HepG2 (cell line): ENCODE results near the gene RAB5A. TPM values are rescaled to one million over a fixed set of nuclear protein-coding genes. Genes with fewer than 3 reads are reported as not detected.

ENCODE experiments used
- ATAC-seq: fragments of 200-7000 bp; cut with Tn5 transposase; 3 replicates; pipeline ENCODE4 v1.9.1; 2020; ENCODE audit warnings: mild to moderate bottlenecking, moderate library complexity
- BruUV-seq: library from RNA; stranded (reverse); fragments of 400-500 nt; replicated peaks from 2 replicates; lab custom pipeline; 2021; lab: Mats Ljungman, UMichigan
- CTCF ChIA-PET: fragments of 300-600 bp; formaldehyde crosslinking; extraction: SDS; loops from one replicate; lab custom pipeline; 2021; ENCODE audit warnings: low total read pairs, inconsistent platforms, low intra/inter-chr PET ratio; lab: Yijun Ruan, JAX
- POLR2A ChIA-PET: fragments of 350-600 bp; sonication (Branson Sonifier 250); formaldehyde crosslinking; loops from one replicate; lab custom pipeline; 2020; ENCODE audit warnings: antibody characterized with exemption, inconsistent platforms; lab: Yijun Ruan, JAX
- DNase-seq: peaks from one replicate; pipeline ENCODE4 v3.0.0-alpha.2; 2015; ENCODE audit warnings: low spot score
- FAIRE-seq: peaks from 3 replicates; lab custom pipeline; 2011; peaks lifted over from hg19 to GRCh38; lab: Jason Lieb, UNC
- H2AFZ ChIP-seq: one replicate; pipeline ENCODE4 v1.6.1; 2011; ENCODE audit warnings: low read length, inconsistent platforms
- H3K27ac ChIP-seq: fragments of 300-600 bp; 3 replicates; pipeline ENCODE4 v1.8.0; 2011; ENCODE audit warnings: mixed run types, mild to moderate bottlenecking, mixed read lengths, low read length, inconsistent platforms; ENCODE audit not compliant: insufficient read depth; ENCODE audit errors: extremely low read length
- H3K27me3 ChIP-seq, 2 experiments: fragments of 200-600 bp in 1 of 2; 2 replicates in 1 of 2; 3 replicates in 1 of 2; pipeline versions ENCODE4 v1.6.0 to v1.8.0; 2011; ENCODE audit warnings: low read length in 2 of 2, mild to moderate bottlenecking in 2 of 2, moderate library complexity in 2 of 2, inconsistent platforms in 1 of 2; ENCODE audit not compliant: insufficient read depth in 2 of 2, control insufficient read depth in 1 of 2
- H3K36me3 ChIP-seq, 2 experiments: fragments of 200-600 bp in 1 of 2; replicated peaks in 1 of 2; 2 replicates in 1 of 2; 3 replicates in 1 of 2; pipeline versions ENCODE4 v1.5.1 to v1.8.0; 2011; ENCODE audit warnings: low read length in 2 of 2, inconsistent platforms in 1 of 2; ENCODE audit not compliant: insufficient read depth in 2 of 2, control insufficient read depth in 1 of 2
- H3K4me1 ChIP-seq: 2 replicates; pipeline ENCODE4 v1.5.1; 2012; ENCODE audit warnings: low read length, inconsistent platforms; ENCODE audit not compliant: insufficient read depth
- H3K4me2 ChIP-seq: 2 replicates; pipeline ENCODE4 v1.6.0; 2011; ENCODE audit warnings: low read depth, low read length, inconsistent platforms
- H3K4me3 ChIP-seq, 3 experiments: fragments of 200-600 bp in 1 of 3; sonication (generic), shearing (Covaris generic) in 1 of 3; replicated peaks in 1 of 3; 2 replicates each; pipeline ENCODE4 v1.5.1; 2011 to 2016; ENCODE audit warnings: low read length in 3 of 3, inconsistent platforms in 2 of 3, low read depth in 2 of 3, mild to moderate bottlenecking in 2 of 3, control low read depth in 1 of 3, mixed read lengths in 1 of 3; ENCODE audit not compliant: insufficient read depth in 1 of 3
- H3K79me2 ChIP-seq: one replicate; pipeline ENCODE4 v1.6.1; 2011; ENCODE audit warnings: low read length, inconsistent platforms; ENCODE audit not compliant: insufficient read depth
- H3K9ac ChIP-seq: 2 replicates; pipeline ENCODE4 v1.6.0; 2011; ENCODE audit warnings: mild to moderate bottlenecking, low read depth, low read length, inconsistent platforms; ENCODE audit not compliant: insufficient read depth
- H3K9me3 ChIP-seq: 2 replicates; pipeline ENCODE4 v1.5.1; 2012; ENCODE audit warnings: mild to moderate bottlenecking, low read length
- H4K20me1 ChIP-seq: 2 replicates; pipeline ENCODE4 v1.6.0; 2011; ENCODE audit warnings: inconsistent platforms, mild to moderate bottlenecking, low read length, moderate library complexity; ENCODE audit not compliant: insufficient read depth
- CCDC6 ChIP-seq: sonication (generic); formaldehyde crosslinking; IDR thresholded peaks from 2 replicates; pipeline ENCODE4 v1.8.1; 2022; ENCODE audit warnings: mild to moderate bottlenecking, missing genetic modification reagents, moderate library complexity
- CENPX ChIP-seq: sonication (generic); formaldehyde crosslinking; IDR thresholded peaks from 2 replicates; pipeline ENCODE4 v1.9.0; 2021; ENCODE audit warnings: mild to moderate bottlenecking, missing genetic modification reagents, moderate library complexity
- CHCHD3 ChIP-seq: sonication (generic); formaldehyde crosslinking; IDR thresholded peaks from 2 replicates; pipeline ENCODE4 v1.8.0; 2022; ENCODE audit warnings: mild to moderate bottlenecking, missing genetic modification reagents, moderate library complexity
- GPN1 ChIP-seq: sonication (generic); formaldehyde crosslinking; IDR thresholded peaks from 2 replicates; pipeline ENCODE4 v1.5.1; 2020; ENCODE audit warnings: missing genetic modification reagents, borderline replicate concordance
- HNF4A ChIP-seq: sonication (generic); formaldehyde crosslinking; IDR thresholded peaks from 2 replicates; pipeline ENCODE4 v1.4.0; 2020; ENCODE audit warnings: missing genetic modification reagents
- ISL2 ChIP-seq: sonication (generic); formaldehyde crosslinking; IDR thresholded peaks from 2 replicates; pipeline ENCODE4 v1.5.0; 2020; ENCODE audit warnings: missing genetic modification reagents
- MTA1 ChIP-seq: sonication (generic); formaldehyde crosslinking; IDR thresholded peaks from 2 replicates; pipeline ENCODE4 v1.4.0; 2020; ENCODE audit warnings: missing genetic modification reagents, mild to moderate bottlenecking, borderline replicate concordance
- MYNN ChIP-seq: sonication (generic); formaldehyde crosslinking; IDR thresholded peaks from 2 replicates; pipeline ENCODE4 v1.4.0; 2020; ENCODE audit warnings: mild to moderate bottlenecking, low read depth, missing genetic modification reagents
- RBFOX2 ChIP-seq: fragments of 200-400 bp; formaldehyde crosslinking; IDR thresholded peaks from 2 replicates; pipeline ENCODE4 v1.6.1; 2017; ENCODE audit warnings: low read depth, mild to moderate bottlenecking, low read length
- ZFP41 ChIP-seq: sonication (generic); formaldehyde crosslinking; IDR thresholded peaks from 2 replicates; pipeline ENCODE4 v1.4.0; 2020; ENCODE audit warnings: mild to moderate bottlenecking, missing genetic modification reagents, borderline replicate concordance
- ZNF232 ChIP-seq: sonication (generic); formaldehyde crosslinking; IDR thresholded peaks from 2 replicates; pipeline ENCODE4 v1.4.0; 2020; ENCODE audit warnings: missing genetic modification reagents, borderline replicate concordance
- ZNF234 ChIP-seq: sonication (generic); formaldehyde crosslinking; conservative IDR thresholded peaks from 2 replicates; pipeline ENCODE4 v1.5.1; 2020; ENCODE audit warnings: mild to moderate bottlenecking, missing genetic modification reagents
- ZNF382 ChIP-seq: sonication (generic); formaldehyde crosslinking; IDR thresholded peaks from 2 replicates; pipeline ENCODE4 v1.5.0; 2020; ENCODE audit warnings: missing genetic modification reagents, mild to moderate bottlenecking, borderline replicate concordance
- ZSCAN31 ChIP-seq: sonication (generic); formaldehyde crosslinking; IDR thresholded peaks from 2 replicates; pipeline ENCODE4 v1.5.0; 2020; ENCODE audit warnings: low read depth, mild to moderate bottlenecking, missing genetic modification reagents
- WGBS: methylation state at CpG from one replicate; pipeline ENCODE4 v1.1.6; 2017; ENCODE audit warnings: low lambda C conversion rate; 5-methylcytosine and 5-hydroxymethylcytosine counted together
- in situ Hi-C: cut with HindIII; loops from 2 replicates; pipeline ENCODE4 v1.10.0; 2017; ENCODE audit warnings: low pct_unique_long_range_greater_than_20kb; ENCODE audit not compliant: extremely low pct_ligation_motif_present
- intact Hi-C: fragments of 100-400 bp; cut with micrococcal nuclease; formaldehyde crosslinking; loops from one replicate; pipeline ENCODE4 v1.10.0; 2022; ENCODE audit not compliant: unreplicated experiment
- polyA plus RNA-seq, 8 experiments: library from polyadenylated mRNA; depleted of rRNA in 3 of 8; stranded (reverse) in 7 of 8; unstranded in 1 of 8; fragments of >200 nt; fragmentation: Illumina TruSeq in 4 of 8; extraction: Trizol in 4 of 8; gene quantifications; 2 replicates each; pipeline versions ENCODE4 v1.2.1 to v1.2.3, GENCODE V29; 2011 to 2016; ENCODE audit warnings: low read depth in 4 of 8, missing spikeins in 1 of 8, mixed read lengths in 1 of 8; ENCODE audit not compliant: insufficient read depth in 1 of 8
- total RNA-seq, 5 experiments: library from RNA; depleted of rRNA; stranded (reverse); fragments of >200 nt; fragmentation: Illumina TruSeq; extraction: Trizol; gene quantifications; 2 replicates each; pipeline ENCODE4 v1.2.3, GENCODE V29; 2016; ENCODE audit warnings: low read depth in 1 of 5
- TF ChIP-seq, protein P1 (sequence below): sonication (generic); formaldehyde crosslinking; IDR thresholded peaks from 2 replicates; pipeline ENCODE4 v1.4.0; 2020; ENCODE audit warnings: missing genetic modification reagents
- TF ChIP-seq, protein P2 (sequence below): sonication (generic); formaldehyde crosslinking; IDR thresholded peaks from 2 replicates; pipeline ENCODE4 v1.8.1; 2022; ENCODE audit warnings: mild to moderate bottlenecking, missing genetic modification reagents
- TF ChIP-seq, protein P3 (sequence below): sonication (generic); formaldehyde crosslinking; IDR thresholded peaks from 2 replicates; pipeline ENCODE4 v1.4.0; 2020; ENCODE audit warnings: low read depth, missing genetic modification reagents
- TF ChIP-seq, protein P4 (sequence below): sonication (generic); formaldehyde crosslinking; IDR thresholded peaks from 2 replicates; pipeline ENCODE4 v1.4.0; 2020; ENCODE audit warnings: missing genetic modification reagents

Gene RAB5A
- total and polyA plus RNA-seq, 2 of the 13 experiments (the other 11 are each of a cell fraction or from before 2014, with no cell fraction given), result 16.0 to 27.1 TPM

DNA sequence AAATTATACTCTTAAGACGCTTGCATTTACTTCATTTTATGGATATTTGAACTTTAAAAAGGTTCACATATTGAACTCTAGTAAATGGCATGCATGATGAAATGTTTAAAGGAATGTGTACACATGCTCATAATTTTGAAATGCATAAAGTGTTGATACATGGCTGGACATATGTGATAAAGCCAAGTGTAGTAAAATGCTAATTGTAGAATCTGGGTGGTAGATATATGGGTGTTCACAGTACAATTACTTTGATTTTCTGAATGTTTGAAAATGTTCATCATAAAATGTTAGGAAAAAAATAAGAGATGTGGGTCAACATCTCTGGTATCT, 8.6 kb upstream of the RAB5A start:
- WGBS, result 4% methylated on average over 1 of the region's 1 CpG
- Histone ChIP-seq H3K9ac (no peak overlapping the region), H3K36me3 (no peaks in the 10 kb centered on the region), H3K4me1 (peaks cover 25% of the 10 kb centered on the region), H3K9me3 (no peaks in the 10 kb centered on the region), H3K4me2 (no peak overlapping the region), H3K4me3 (no peak overlapping the region), H3K27me3 (no peaks in the 10 kb centered on the region), H3K79me2 (no peaks in the 10 kb centered on the region), H2AFZ (no peak overlapping the region), H3K27ac (no peak overlapping the region), H4K20me1 (no peaks in the 10 kb centered on the region)
- FAIRE-seq (no peak), DNase-seq (no peak), ATAC-seq (no peak)
- CTCF ChIA-PET, result no interaction called here
- no TSS peak for BruUV-seq
- POLR2A ChIA-PET, result no interaction called here
- intact Hi-C loops, result loop anchor here (10.0 kb wide), 1 partner anchor 1743 kb away; no protein-coding TSS in a partner anchor
- in situ Hi-C loops, result no loop called here
- TF ChIP-seq CHCHD3 (CRISPR knock-in tag) (no peak), MYNN (CRISPR knock-in tag) (no peak), MTA1 (CRISPR knock-in tag) (no peak), ZNF234 (CRISPR knock-in tag) (no peak), ZNF382 (CRISPR knock-in tag) (no peak), ZNF232 (CRISPR knock-in tag) (no peak), CENPX (no peak), CCDC6 (CRISPR knock-in tag) (no peak), GPN1 (CRISPR knock-in tag) (no peak), HNF4A (CRISPR knock-in tag) (no peak), RBFOX2 (no peak), ZSCAN31 (CRISPR knock-in tag) (no peak), ZFP41 (CRISPR knock-in tag) (no peak), ISL2 (CRISPR knock-in tag) (no peak)
- TF ChIP-seq, protein P1, sequence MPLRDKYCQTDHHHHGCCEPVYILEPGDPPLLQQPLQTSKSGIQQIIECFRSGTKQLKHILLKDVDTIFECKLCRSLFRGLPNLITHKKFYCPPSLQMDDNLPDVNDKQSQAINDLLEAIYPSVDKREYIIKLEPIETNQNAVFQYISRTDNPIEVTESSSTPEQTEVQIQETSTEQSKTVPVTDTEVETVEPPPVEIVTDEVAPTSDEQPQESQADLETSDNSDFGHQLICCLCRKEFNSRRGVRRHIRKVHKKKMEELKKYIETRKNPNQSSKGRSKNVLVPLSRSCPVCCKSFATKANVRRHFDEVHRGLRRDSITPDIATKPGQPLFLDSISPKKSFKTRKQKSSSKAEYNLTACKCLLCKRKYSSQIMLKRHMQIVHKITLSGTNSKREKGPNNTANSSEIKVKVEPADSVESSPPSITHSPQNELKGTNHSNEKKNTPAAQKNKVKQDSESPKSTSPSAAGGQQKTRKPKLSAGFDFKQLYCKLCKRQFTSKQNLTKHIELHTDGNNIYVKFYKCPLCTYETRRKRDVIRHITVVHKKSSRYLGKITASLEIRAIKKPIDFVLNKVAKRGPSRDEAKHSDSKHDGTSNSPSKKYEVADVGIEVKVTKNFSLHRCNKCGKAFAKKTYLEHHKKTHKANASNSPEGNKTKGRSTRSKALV, result no peak
- TF ChIP-seq, protein P2, sequence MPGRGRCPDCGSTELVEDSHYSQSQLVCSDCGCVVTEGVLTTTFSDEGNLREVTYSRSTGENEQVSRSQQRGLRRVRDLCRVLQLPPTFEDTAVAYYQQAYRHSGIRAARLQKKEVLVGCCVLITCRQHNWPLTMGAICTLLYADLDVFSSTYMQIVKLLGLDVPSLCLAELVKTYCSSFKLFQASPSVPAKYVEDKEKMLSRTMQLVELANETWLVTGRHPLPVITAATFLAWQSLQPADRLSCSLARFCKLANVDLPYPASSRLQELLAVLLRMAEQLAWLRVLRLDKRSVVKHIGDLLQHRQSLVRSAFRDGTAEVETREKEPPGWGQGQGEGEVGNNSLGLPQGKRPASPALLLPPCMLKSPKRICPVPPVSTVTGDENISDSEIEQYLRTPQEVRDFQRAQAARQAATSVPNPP (CRISPR knock-in tag), result no peak
- TF ChIP-seq, protein P3, sequence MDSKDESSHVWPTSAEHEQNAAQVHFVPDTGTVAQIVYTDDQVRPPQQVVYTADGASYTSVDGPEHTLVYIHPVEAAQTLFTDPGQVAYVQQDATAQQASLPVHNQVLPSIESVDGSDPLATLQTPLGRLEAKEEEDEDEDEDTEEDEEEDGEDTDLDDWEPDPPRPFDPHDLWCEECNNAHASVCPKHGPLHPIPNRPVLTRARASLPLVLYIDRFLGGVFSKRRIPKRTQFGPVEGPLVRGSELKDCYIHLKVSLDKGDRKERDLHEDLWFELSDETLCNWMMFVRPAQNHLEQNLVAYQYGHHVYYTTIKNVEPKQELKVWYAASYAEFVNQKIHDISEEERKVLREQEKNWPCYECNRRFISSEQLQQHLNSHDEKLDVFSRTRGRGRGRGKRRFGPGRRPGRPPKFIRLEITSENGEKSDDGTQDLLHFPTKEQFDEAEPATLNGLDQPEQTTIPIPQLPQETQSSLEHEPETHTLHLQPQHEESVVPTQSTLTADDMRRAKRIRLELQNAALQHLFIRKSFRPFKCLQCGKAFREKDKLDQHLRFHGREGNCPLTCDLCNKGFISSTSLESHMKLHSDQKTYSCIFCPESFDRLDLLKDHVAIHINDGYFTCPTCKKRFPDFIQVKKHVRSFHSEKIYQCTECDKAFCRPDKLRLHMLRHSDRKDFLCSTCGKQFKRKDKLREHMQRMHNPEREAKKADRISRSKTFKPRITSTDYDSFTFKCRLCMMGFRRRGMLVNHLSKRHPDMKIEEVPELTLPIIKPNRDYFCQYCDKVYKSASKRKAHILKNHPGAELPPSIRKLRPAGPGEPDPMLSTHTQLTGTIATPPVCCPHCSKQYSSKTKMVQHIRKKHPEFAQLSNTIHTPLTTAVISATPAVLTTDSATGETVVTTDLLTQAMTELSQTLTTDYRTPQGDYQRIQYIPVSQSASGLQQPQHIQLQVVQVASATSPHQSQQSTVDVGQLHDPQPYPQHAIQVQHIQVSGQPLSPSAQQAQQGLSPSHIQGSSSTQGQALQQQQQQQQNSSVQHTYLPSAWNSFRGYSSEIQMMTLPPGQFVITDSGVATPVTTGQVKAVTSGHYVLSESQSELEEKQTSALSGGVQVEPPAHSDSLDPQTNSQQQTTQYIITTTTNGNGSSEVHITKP (CRISPR knock-in tag), result no peak
- TF ChIP-seq, protein P4, sequence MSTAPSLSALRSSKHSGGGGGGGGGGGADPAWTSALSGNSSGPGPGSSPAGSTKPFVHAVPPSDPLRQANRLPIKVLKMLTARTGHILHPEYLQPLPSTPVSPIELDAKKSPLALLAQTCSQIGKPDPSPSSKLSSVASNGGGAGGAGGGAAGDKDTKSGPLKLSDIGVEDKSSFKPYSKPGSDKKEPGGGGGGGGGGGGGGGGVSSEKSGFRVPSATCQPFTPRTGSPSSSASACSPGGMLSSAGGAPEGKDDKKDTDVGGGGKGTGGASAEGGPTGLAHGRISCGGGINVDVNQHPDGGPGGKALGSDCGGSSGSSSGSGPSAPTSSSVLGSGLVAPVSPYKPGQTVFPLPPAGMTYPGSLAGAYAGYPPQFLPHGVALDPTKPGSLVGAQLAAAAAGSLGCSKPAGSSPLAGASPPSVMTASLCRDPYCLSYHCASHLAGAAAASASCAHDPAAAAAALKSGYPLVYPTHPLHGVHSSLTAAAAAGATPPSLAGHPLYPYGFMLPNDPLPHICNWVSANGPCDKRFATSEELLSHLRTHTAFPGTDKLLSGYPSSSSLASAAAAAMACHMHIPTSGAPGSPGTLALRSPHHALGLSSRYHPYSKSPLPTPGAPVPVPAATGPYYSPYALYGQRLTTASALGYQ (CRISPR knock-in tag), result no peak
